ENCODE results near the gene CBX3. TPM values are rescaled to one million over a fixed set of nuclear protein-coding genes. Genes with fewer than 3 reads are reported as not detected.

Gene CBX3
- total and polyA plus RNA-seq, 2 of the 8 experiments (the other 6 are each of a cell fraction or from before 2014, with no cell fraction given) = 71.3 to 258 TPM

DNA sequence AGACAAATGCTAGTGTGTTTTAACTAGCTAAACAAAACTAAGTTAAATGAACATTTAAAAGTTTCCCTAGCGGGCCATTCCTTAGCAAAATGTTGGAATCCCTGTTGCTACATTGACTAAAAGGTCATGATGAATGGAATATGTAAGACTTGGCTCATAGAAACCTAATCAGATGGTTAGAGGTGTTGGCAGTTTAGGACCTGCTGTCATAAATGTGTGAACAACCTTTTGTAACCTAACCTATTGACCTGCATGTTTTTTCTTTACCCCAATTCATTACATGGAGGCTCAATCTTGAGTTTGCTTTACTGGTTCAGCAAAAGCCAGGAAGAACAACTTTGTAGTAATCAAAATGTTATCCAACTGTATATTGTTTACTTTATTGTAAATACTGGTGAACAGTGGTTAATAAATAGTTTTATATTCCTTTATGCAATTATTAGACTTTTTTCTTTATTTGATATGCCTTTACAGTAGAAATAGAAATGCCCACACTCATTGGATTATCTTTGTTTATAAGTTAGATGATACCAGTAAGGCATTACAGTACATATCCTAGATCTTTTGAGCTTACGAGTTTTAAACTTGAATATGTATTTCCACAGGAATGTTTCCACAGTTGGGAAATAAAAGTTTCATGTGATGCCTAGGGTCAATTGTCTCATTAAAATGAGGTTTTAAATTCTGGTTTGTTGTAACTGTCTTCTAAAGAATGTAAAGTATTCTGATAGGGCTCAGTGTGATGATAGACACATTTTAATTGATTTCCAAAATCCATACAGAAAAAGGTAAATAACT is 11.6 kb downstream of the CBX3 start:
- Histone ChIP-seq H4K20me1 (replicated peaks in 1 of 2; ENCODE audit: control insufficient read depth in 1 of 2, insufficient read depth in 2 of 2, low read length in 2 of 2) (peaks cover 0 to 2% of the 10 kb centered on the region in 2 experiments), H3K4me1 (replicated peaks in 1 of 4; ENCODE audit: control insufficient read depth in 3 of 4, insufficient read depth in 4 of 4, low read length in 3 of 4) (no peaks in the 10 kb centered on the region), H2AFZ (ENCODE audit: low read length) (no peak overlapping the region), H4K91ac (replicated peaks; ENCODE audit: insufficient read length, low read length) (no peak overlapping the region), H3K4ac (replicated peaks; ENCODE audit: insufficient read length, low read depth, low read length) (no peak overlapping the region), H3K79me1 (ENCODE audit: low read depth, low read length) (no peaks in the 10 kb centered on the region), H3K23ac (ENCODE audit: insufficient read length) (no peak overlapping the region), H3K4me2 (ENCODE audit: insufficient read depth in 1 of 2, low read depth in 2 of 2, low read length in 2 of 2) (no peak overlapping the region), H3K27ac (ENCODE audit: low read depth, low read length) (no peak overlapping the region), H2BK15ac (ENCODE audit: low read length) (no peak overlapping the region), H3K9me3 (ENCODE audit: insufficient read depth in 2 of 2, low read depth in 1 of 2, low read length in 1 of 2) (no peaks in the 10 kb centered on the region), H3K56ac (replicated peaks; ENCODE audit: insufficient read length, low read depth, low read length) (no peak overlapping the region), H2BK5ac (ENCODE audit: low read depth, low read length) (no peak overlapping the region), H4K5ac (ENCODE audit: insufficient read length, low read depth, low read length) (no peak overlapping the region), H3K23me2 (ENCODE audit: low read depth, low read length) (no peaks in the 10 kb centered on the region), H2BK20ac (ENCODE audit: low read length) (no peak overlapping the region), H3K18ac (ENCODE audit: extremely low read depth, low read length) (no peak overlapping the region), H3K79me2 (ENCODE audit: control insufficient read depth in 1 of 2, insufficient read depth in 2 of 2, low read length in 2 of 2) (peaks cover 0 to 24% of the 10 kb centered on the region in 2 experiments; a peak in 2 of 4 replicates), H3K14ac (ENCODE audit: insufficient read length) (no peak overlapping the region), H4K8ac (ENCODE audit: extremely low read depth, insufficient read depth, low read length) (no peak overlapping the region), H3K27me3 (replicated peaks in 1 of 4; ENCODE audit: control insufficient read depth in 3 of 4, extremely low read depth in 1 of 4, insufficient read depth in 3 of 4, low read length in 3 of 4) (no peaks in the 10 kb centered on the region), H3K36me3 (ENCODE audit: control insufficient read depth in 2 of 4, insufficient read depth in 4 of 4, low read length in 3 of 4) (peaks cover 21 to 47% (median 33%) of the 10 kb centered on the region in 4 experiments), H2AK5ac (ENCODE audit: low read depth, low read length) (no peak overlapping the region), H3K9ac (replicated peaks in 1 of 4; ENCODE audit: extremely low read depth in 1 of 4, low read depth in 3 of 4, low read length in 3 of 4) (no peak overlapping the region), H2BK12ac (ENCODE audit: low read depth, low read length) (no peak overlapping the region), H3K4me3 (ENCODE audit: extremely low read depth in 1 of 4, insufficient read depth in 2 of 4, low read depth in 3 of 4, low read length in 4 of 4) (no peak overlapping the region), H2BK120ac (replicated peaks; ENCODE audit: low read depth, low read length) (no peak overlapping the region)
- CTCF ChIA-PET (ENCODE audit: partially characterized antibody) = interaction anchor here (0.7 to 1.8 kb wide), 3 partner anchors 9 to 16 kb away, joined by 3 to 4 read pairs (median 3); no protein-coding TSS in a partner anchor
- no peak for DNase-seq (ENCODE audit: low read depth in 1 of 2, low spot score in 2 of 2)
- WGBS, 2 experiments (ENCODE audit: extremely low coverage in 1 of 2, insufficient coverage in 1 of 2, insufficient read length in 1 of 2, insufficient replicate concordance in 2 of 2, low coverage in 1 of 2, low lambda C conversion rate in 2 of 2, missing lambda C conversion rate in 1 of 2) = 92% methylated on average over 2 of the region's 2 CpGs; no CpG with 5 or more reads in 1 of the 2 experiments
- TF ChIP-seq BRCA1 (IDR thresholded peaks at IDR 0.05; ENCODE audit: low read depth, low read length) (no peak), POLR2AphosphoS5 (IDR thresholded peaks at IDR 0.05; ENCODE audit: low read depth, low read length) (peak; percentile 64), POLR2A (IDR thresholded peaks at IDR 0.05; ENCODE audit: control extremely low read depth in 1 of 2, low read depth in 2 of 2, low read length in 2 of 2) (peak in 1 of 2 experiments; percentile 53; a peak in 1 of 3 replicates), KDM5A (IDR thresholded peaks at IDR 0.05; ENCODE audit: low read length) (no peak)
- peak; percentile 32 for FAIRE-seq
- POLR2A ChIA-PET (ENCODE audit: partially characterized antibody) = interaction anchor here (1.0 to 17.7 kb wide), 8 partner anchors 7 to 109 kb away, joined by 3 to 442 read pairs (median 8); partner anchors contain the start of genes CBX3 and HNRNPA2B1

Data from H1 (cell line).